Calu3 (cell line): ENCODE data around the gene GAMT. TPM values are rescaled to one million over a fixed set of nuclear protein-coding genes. Genes with fewer than 3 reads are reported as not detected.

Experiments used
- BruUV-seq: library from RNA; stranded (reverse); fragments of 400-500 nt; replicated peaks from 2 replicates; lab custom pipeline; 2021; lab: Mats Ljungman, UMichigan
- CTCF ChIA-PET: fragments of 300-600 bp; sonication (Branson Sonifier 250); formaldehyde crosslinking; loops from one replicate; lab custom pipeline; 2022; ENCODE audit warnings: antibody characterized with exemption; lab: Charles Lee
- DNase-seq: peaks from one replicate; pipeline ENCODE4 v3.0.0; 2022
- H3K27ac Mint-ChIP-seq: one replicate; pipeline ENCODE4 v1.8.0; 2022; ENCODE audit warnings: mixed read lengths; ENCODE audit not compliant: unreplicated experiment
- H3K27me3 Mint-ChIP-seq: one replicate; pipeline ENCODE4 v1.8.0; 2022; ENCODE audit warnings: mixed read lengths; ENCODE audit not compliant: unreplicated experiment
- H3K36me3 Mint-ChIP-seq: one replicate; pipeline ENCODE4 v1.8.0; 2022; ENCODE audit warnings: mild to moderate bottlenecking, moderate library complexity, mixed read lengths; ENCODE audit not compliant: insufficient read depth, unreplicated experiment
- H3K4me1 Mint-ChIP-seq: one replicate; pipeline ENCODE4 v1.8.0; 2022; ENCODE audit warnings: mild to moderate bottlenecking, low read depth, mixed read lengths; ENCODE audit not compliant: unreplicated experiment
- H3K4me3 Mint-ChIP-seq: one replicate; pipeline ENCODE4 v1.8.0; 2022; ENCODE audit warnings: mild to moderate bottlenecking, low read depth, moderate library complexity, mixed read lengths; ENCODE audit not compliant: unreplicated experiment
- H3K9me3 Mint-ChIP-seq: one replicate; pipeline ENCODE4 v1.8.0; 2022; ENCODE audit warnings: low read depth, mixed read lengths; ENCODE audit not compliant: unreplicated experiment
- CTCF ChIP-seq: fragments of 200-600 bp; IDR thresholded peaks from one replicate; pipeline ENCODE4 v1.8.0; 2022; ENCODE audit warnings: antibody characterized with exemption; ENCODE audit not compliant: unreplicated experiment
- intact Hi-C: fragments of 100-400 bp; cut with micrococcal nuclease; formaldehyde crosslinking; loops from one replicate; pipeline ENCODE4 v1.10.0; 2022; ENCODE audit not compliant: unreplicated experiment
- total RNA-seq: library from RNA; stranded (reverse); gene quantifications from 2 replicates; pipeline ENCODE4 v1.2.3, GENCODE V29; 2022

GAMT gene
- total RNA-seq, 1 experiment from 2014 or later = 14.3 TPM

- CTCF ChIA-PET = no interaction called here
- DNase-seq = no peak
- intact Hi-C loops = no loop called here
- Mint-ChIP-seq H3K9me3 (no peaks in the 10 kb centered on the region), H3K4me3 (no peak overlapping the region), H3K27ac (no peak overlapping the region), H3K27me3 (no peaks in the 10 kb centered on the region), H3K36me3 (peaks cover 41% of the 10 kb centered on the region), H3K4me1 (no peaks in the 10 kb centered on the region)
- TF ChIP-seq CTCF = no peak
- BruUV-seq = no TSS peak
These were observed 38.7 kb downstream of the GAMT start for GRCh38 chr19:1362387-1363257.

GRCh38 chr19:1361601-1362386 lies 39.5 kb downstream of the GAMT start:
- H3K27ac Mint-ChIP-seq = no peak overlapping the region
- H3K4me1 Mint-ChIP-seq = no peaks in the 10 kb centered on the region
- intact Hi-C loops = no loop called here
- peaks cover 41% of the 10 kb centered on the region for H3K36me3 Mint-ChIP-seq
- BruUV-seq = no TSS peak
- H3K27me3 Mint-ChIP-seq = no peaks in the 10 kb centered on the region
- DNase-seq = no peak
- CTCF ChIA-PET = no interaction called here
- no peak overlapping the region for H3K4me3 Mint-ChIP-seq
- no peaks in the 10 kb centered on the region for H3K9me3 Mint-ChIP-seq
- no peak for TF ChIP-seq CTCF

GRCh38 chr19:1360818-1361461 lies 40.4 kb downstream of the GAMT start:
- peaks cover 47% of the 10 kb centered on the region for H3K36me3 Mint-ChIP-seq
- DNase-seq = no peak
- no peak overlapping the region for H3K4me3 Mint-ChIP-seq
- no peaks in the 10 kb centered on the region for H3K27me3 Mint-ChIP-seq
- no TSS peak for BruUV-seq
- no peaks in the 10 kb centered on the region for H3K9me3 Mint-ChIP-seq
- TF ChIP-seq CTCF = no peak
- CTCF ChIA-PET = no interaction called here
- no peaks in the 10 kb centered on the region for H3K4me1 Mint-ChIP-seq
- intact Hi-C loops = no loop called here
- no peak overlapping the region for H3K27ac Mint-ChIP-seq

- no peak for TF ChIP-seq CTCF
These were observed 41.1 kb downstream of the GAMT start for GRCh38 chr19:1360126-1360817.

More at GRCh38 chr19:1360126-1360817, 41.1 kb downstream of the GAMT start:
- CTCF ChIA-PET = no interaction called here
- Mint-ChIP-seq H3K27me3 (no peaks in the 10 kb centered on the region), H3K4me3 (no peak overlapping the region), H3K36me3 (peaks cover 49% of the 10 kb centered on the region), H3K27ac (no peak overlapping the region), H3K4me1 (no peaks in the 10 kb centered on the region), H3K9me3 (no peaks in the 10 kb centered on the region)
- no peak for DNase-seq
- BruUV-seq = no TSS peak
- intact Hi-C loops = no loop called here
